Upper lobe of right lung (tissue), 1 donor: Measurements from ENCODE around the gene GGCT. TPM values are rescaled to one million over a fixed set of nuclear protein-coding genes. Genes with fewer than 3 reads are reported as not detected.

ENCODE experiments used
- ATAC-seq: fragments of 200-7000 bp; cut with Tn5 transposase; one replicate; pipeline ENCODE4 v1.9.1; 2020; ENCODE audit warnings: mild to moderate bottlenecking, moderate library complexity
- DNase-seq: peaks from one replicate; pipeline ENCODE4 v3.0.0-alpha.2; 2020
- H3K27ac ChIP-seq: fragments of 200-600 bp; one replicate; pipeline ENCODE4 v1.8.0; 2022
- H3K27me3 ChIP-seq: fragments of 200-600 bp; one replicate; pipeline ENCODE4 v1.8.0; 2022; ENCODE audit warnings: mild to moderate bottlenecking
- H3K36me3 ChIP-seq: fragments of 200-600 bp; one replicate; pipeline ENCODE4 v1.8.0; 2022
- H3K4me1 ChIP-seq: fragments of 200-600 bp; one replicate; pipeline ENCODE4 v1.8.0; 2022
- H3K4me3 ChIP-seq: fragments of 200-600 bp; one replicate; pipeline ENCODE4 v1.8.0; 2022; ENCODE audit warnings: mild to moderate bottlenecking
- H3K9me3 ChIP-seq: fragments of 200-600 bp; one replicate; pipeline ENCODE4 v1.8.0; 2022
- CTCF ChIP-seq: fragments of 200-600 bp; IDR thresholded peaks from one replicate; pipeline ENCODE4 v1.8.0; 2022; ENCODE audit warnings: antibody characterized with exemption
- intact Hi-C: fragments of 100-400 bp; cut with DNase I; formaldehyde crosslinking; loops from one replicate; pipeline ENCODE4 v1.11.0; 2022
- total RNA-seq: library from RNA; stranded (reverse); fragmentation: NEBNext Ultra II Directional; extraction: Animal tissue kit (Norgen Biotek cat#: 25700); gene quantifications from one replicate; pipeline ENCODE4 v1.2.1, GENCODE V29; 2021
- donor health status: DM: no; HTN: yes; CAD: no; lungs with severe emphysema.

Gene GGCT
- total RNA-seq, 1 donor from 2014 or later: 25.6 TPM

GRCh38 chr7:30465046-30465810 is 39.4 kb downstream of the GGCT start:
- Histone ChIP-seq H3K4me1 (peaks cover 74% of the 10 kb centered on the region), H3K27ac (peak overlapping the region; percentile 19), H3K9me3 (no peaks in the 10 kb centered on the region), H3K27me3 (no peaks in the 10 kb centered on the region), H3K36me3 (peaks cover 6% of the 10 kb centered on the region), H3K4me3 (no peak overlapping the region)
- ATAC-seq: no peak
- no peak for TF ChIP-seq CTCF
- intact Hi-C loops: no loop called here
- no peak for DNase-seq

GRCh38 chr7:30464231-30464671 is 40.4 kb downstream of the GGCT start:
- ATAC-seq (peak; percentile 33), DNase-seq (no peak)
- H3K36me3 ChIP-seq: peaks cover 6% of the 10 kb centered on the region
- no peak overlapping the region for H3K27ac ChIP-seq
- H3K9me3 ChIP-seq: no peaks in the 10 kb centered on the region
- no peak for TF ChIP-seq CTCF
- no peaks in the 10 kb centered on the region for H3K27me3 ChIP-seq
- intact Hi-C loops: no loop called here
- no peak overlapping the region for H3K4me3 ChIP-seq
- peaks cover 72% of the 10 kb centered on the region for H3K4me1 ChIP-seq

- no peaks in the 10 kb centered on the region for H3K27me3 ChIP-seq
- peaks cover 70% of the 10 kb centered on the region for H3K4me1 ChIP-seq
- no peak overlapping the region for H3K4me3 ChIP-seq
- DNase-seq: no peak
- no peak for ATAC-seq
- no peaks in the 10 kb centered on the region for H3K9me3 ChIP-seq
- peaks cover 10% of the 10 kb centered on the region for H3K36me3 ChIP-seq
- intact Hi-C loops: no loop called here
- TF ChIP-seq CTCF: no peak
- H3K27ac ChIP-seq: no peak overlapping the region
These were observed 41.1 kb downstream of the GGCT start for GRCh38 chr7:30463405-30464145.

- H3K9me3 ChIP-seq: no peaks in the 10 kb centered on the region
- ATAC-seq: no peak
- H3K4me1 ChIP-seq: peaks cover 56% of the 10 kb centered on the region
- no peaks in the 10 kb centered on the region for H3K27me3 ChIP-seq
- intact Hi-C loops: no loop called here
- no peak overlapping the region for H3K27ac ChIP-seq
- H3K36me3 ChIP-seq: peaks cover 23% of the 10 kb centered on the region
- TF ChIP-seq CTCF: no peak
- DNase-seq: no peak
- no peak overlapping the region for H3K4me3 ChIP-seq
These were observed 42.5 kb downstream of the GGCT start for GRCh38 chr7:30462179-30462578.

- intact Hi-C loops: no loop called here
- Histone ChIP-seq H3K4me3 (no peak overlapping the region), H3K4me1 (peaks cover 37% of the 10 kb centered on the region), H3K27me3 (no peaks in the 10 kb centered on the region), H3K9me3 (no peaks in the 10 kb centered on the region), H3K36me3 (peaks cover 43% of the 10 kb centered on the region), H3K27ac (peak overlapping the region; percentile 13)
- DNase-seq (no peak), ATAC-seq (no peak)
- no peak for TF ChIP-seq CTCF
These were observed 44.4 kb downstream of the GGCT start for GRCh38 chr7:30460246-30460633.
